ENCODE measurements around the gene CDK19.

- no peak for TF ChIP-seq POLR2A (IDR thresholded peaks at IDR 0.05; ENCODE audit: low read length)
- TF ChIP-seq GATA1 (IDR thresholded peaks at IDR 0.05; ENCODE audit: low read depth, low read length) = no peak
Observed at GRCh38 chr6:110693994-110694393, 121.3 kb downstream of the CDK19 start.

Data from erythroblast (primary cell).